ENCODE measurements around the gene STK36.
"Not testable (repeated sequence)": the region's sequence is repeated elsewhere in the genome, so short reads cannot be mapped to it uniquely, and the experiment has no call there.

STK36 gene

DNA sequence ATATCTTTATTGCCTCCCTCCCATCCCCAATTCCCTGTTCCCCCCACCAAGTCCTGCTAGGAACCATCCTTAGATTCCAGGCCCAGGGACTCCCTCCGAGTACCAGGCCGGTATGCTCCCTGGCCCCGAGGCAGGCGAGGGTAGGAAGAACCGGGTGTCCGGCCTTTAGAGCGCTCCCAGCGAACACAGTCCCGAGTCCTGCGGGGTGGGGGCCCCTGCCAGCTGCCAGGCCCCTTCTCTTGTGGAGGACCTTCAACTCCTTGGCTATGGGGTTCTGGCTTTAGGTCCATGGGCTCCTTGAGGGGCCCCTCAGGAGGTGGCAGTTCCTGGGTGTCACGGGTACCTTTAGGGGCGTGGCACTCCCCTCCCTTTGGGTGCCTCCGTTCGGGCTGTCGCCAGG, 8.0 kb upstream of the STK36 start:
- DNase-seq (ENCODE audit: low read depth) = no peak

DNA sequence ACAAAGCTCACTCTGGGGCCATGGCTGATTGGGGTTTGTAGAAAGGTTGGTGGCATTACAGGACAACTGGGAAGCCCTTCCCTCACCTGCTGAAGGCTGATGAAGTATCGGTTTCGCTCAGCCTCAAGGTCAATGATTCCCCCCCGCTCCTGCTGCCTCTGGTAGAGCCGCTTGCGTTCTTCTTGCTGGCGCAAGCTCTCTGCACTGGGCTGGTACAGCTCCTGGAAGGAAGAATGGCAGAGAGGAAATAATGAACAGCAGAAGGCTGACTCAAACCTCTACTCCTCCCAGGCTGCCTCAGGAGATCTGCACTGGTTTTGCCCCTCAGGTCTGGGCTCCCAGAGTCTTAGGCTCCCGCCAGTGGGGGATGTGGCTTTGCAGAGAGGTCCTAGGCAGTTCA, 7.2 kb upstream of the STK36 start:
- DNase-seq (ENCODE audit: low read depth) = no peak

DNA sequence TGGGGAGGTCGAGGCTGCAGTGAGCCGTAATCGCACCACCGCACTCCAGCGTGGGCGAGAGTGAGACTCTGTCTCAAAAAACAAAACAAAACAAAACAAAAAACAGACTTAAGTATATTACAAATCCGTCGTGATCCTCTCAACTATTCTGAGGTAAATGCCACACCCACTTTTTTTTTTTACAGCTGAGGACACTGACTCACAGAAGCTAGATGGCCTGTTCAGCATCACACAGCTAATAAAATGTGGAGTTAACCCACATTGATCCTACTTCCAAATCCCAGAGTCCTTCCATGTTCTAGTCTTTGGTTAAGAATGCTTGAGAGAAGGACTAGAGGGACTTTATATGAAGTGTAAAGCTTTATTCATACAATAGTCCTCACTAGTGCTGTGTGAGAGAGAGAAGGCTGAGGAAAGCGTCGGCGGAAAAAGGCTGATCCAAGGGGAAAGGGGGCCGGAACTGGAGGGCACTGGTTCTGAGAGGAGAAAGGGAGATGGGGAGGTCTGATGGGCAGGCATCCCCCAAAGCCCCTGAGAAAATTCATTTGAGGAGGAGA, 711 bp upstream of the STK36 start:
- no peak for DNase-seq (ENCODE audit: low read depth)

DNA sequence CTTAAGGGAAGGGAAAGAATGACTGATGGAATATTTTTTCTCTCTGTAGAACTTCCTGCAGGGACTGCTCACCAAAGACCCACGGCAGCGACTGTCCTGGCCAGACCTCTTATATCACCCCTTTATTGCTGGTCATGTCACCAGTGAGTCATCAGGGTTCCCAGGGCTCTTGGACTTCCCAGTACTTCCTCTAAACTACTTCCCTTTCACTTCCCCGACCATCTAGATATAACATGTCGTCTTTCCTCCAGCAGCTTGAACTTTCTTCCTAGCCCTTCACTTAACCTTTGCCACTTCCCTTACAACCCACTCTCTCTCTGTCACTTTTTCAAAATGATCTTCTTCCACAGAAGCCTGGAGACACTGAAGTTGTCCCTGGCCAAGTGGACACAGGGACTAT, 7.2 kb downstream of the STK36 start:
- DNase-seq (ENCODE audit: low read depth) = no peak

DNA sequence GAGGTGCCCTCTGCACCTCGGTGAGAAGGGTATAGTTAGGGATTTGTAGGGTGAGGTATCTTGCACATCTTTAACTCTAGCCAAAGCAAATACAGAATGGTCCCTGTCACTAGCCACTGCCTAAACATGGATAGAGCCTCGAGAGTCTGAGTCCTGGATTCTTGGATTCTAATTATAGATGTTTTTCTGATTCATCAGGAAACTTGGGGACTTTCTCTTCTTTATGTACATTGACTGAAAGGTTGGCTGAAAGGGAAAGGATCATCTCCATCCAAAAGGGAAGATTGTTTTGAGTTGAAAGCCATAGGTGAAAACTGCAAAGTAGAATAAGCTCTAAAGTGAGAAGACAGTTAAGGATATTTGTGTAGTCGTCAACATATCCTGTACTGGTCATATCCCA, 8.2 kb downstream of the STK36 start:
- no peak for DNase-seq (ENCODE audit: low read depth)

DNA sequence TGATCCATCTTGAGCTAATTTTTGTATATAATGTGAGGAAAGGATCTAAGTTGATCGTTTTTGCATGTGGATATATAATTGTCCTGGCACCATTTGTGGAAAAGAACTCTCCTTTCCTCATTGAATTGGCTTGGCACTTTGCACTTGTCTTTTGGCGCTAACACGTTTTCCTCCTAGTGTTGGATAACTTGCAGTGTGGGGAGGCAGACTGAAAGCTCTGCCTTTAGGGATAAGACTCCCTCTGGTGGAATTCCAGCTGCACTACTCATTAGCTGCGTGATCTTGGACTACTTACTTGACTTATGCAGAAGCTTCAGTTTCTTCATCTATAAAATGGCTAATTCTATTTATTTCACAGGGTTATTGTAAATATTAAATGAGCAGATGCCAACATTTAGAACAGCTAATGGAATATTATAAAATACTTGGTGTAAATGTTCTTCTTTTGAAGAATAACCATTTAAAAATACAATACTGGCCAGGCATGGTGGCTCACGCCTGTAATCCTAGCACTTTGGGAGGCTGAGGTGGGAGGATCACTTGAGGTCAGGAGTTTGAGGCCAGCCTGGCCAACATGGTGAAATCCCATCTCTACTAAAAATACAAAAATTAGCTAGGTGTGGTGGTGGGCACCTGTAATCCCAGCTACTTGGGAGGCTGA, 15.6 kb downstream of the STK36 start:
- not testable (repeated sequence) for DNase-seq (ENCODE audit: low read depth)

DNA sequence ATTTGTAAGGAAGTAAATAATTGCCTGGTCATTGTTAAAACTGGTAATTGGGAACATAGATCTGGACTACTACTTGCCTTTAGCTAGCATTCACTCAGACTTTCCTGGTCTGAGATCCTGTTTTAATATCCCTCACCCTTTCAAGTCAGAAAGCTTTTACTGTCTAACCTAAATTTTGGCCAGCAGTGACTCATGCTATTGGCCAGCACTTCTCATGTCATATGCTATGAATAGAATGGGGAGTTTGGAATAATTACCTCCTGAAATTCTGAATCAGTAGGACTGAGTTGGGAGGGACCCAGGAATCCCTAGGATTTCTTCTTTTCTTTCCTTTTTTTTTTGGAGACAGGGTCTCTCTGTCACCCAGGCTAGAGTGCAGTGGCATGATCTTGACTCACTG, 19.3 kb downstream of the STK36 start:
- DNase-seq (ENCODE audit: low read depth) = no peak

DNA sequence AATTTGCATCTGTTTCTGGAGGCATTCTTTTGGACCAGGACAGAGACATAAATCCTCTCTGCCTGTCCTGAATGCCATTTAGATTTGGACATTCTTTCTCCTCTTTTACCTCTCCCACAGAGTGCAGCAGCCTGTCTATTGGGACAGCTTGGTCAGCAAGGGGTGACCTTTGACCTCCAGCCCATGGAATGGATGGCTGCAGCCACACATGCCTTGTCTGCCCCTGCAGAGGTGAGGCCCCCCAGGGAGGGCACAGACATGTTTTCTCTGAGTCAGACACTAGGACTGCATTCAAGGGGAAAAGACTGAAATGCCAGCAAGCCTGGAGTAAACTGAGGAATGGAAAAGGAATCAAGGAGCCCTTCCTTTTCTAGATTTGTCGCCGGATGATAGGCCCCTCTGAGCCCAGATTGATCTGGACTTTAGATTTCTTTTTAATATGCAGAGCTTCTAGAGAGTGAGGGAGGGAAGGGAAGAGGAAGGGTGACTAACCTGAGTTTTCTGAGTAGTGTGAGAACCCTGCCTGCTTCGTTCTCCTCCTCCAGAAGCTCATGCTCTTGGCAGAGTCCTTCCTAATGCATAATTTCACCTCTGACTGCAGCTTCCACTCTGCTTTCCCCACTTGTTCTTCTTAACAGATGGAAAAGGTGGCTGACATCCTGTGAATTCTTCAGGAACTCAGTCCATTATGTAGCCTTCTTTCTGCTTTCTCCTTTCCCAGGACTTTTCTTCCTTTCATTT, 22.7 kb downstream of the STK36 start:
- DNase-seq (ENCODE audit: low read depth) = no peak

DNA sequence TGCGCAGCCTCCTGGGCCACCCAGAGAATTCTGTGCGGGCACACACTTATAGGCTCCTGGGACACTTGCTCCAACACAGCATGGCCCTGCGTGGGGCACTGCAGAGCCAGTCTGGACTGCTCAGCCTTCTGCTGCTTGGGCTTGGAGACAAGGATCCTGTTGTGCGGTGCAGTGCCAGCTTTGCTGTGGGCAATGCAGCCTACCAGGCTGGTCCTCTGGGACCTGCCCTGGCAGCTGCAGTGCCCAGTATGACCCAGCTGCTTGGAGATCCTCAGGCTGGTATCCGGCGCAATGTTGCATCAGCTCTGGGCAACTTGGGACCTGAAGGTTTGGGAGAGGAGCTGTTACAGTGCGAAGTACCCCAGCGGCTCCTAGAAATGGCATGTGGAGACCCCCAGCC, 27.0 kb downstream of the STK36 start:
- no peak for DNase-seq (ENCODE audit: low read depth)

DNA sequence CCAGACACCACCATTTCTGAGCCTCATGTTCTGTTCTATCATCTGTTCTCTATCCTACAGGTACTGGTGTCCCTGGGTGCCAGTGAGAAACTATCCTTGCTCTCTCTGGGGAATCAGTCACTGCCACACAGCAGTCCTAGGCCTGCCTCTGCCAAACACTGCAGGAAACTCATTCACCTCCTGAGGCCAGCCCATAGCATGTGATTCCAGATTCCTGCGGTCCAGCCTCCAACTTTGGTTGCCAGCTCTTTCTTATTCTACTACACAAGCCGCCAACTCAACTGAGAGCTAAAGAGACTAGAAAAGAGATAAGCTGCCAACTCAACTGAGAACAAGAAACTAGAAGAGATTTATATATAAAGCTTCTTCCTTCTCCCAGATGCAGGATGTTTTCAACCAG, 29.9 kb downstream of the STK36 start:
- DNase-seq (ENCODE audit: low read depth) = no peak

DNA sequence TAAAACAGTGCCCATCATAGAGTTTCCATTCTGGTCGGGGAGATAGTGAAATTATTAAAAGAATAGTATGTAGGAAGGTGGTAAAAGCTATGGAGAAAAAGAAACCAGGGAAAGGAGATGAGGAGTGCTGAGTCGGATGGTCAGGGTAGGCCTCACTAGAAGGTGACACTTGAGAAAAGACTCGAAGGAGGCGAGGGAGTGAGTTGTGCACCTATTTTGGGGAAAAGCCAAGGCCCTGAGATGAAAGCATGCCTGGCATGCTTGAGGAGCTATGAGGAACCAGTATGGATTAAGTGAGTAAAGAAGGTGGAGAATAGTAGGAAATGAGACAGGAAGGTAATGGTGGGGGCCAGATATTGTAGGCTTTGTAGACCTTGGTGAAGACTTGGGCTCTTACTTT, 31.5 kb downstream of the STK36 start:
- no peak for DNase-seq (ENCODE audit: low read depth)

DNA sequence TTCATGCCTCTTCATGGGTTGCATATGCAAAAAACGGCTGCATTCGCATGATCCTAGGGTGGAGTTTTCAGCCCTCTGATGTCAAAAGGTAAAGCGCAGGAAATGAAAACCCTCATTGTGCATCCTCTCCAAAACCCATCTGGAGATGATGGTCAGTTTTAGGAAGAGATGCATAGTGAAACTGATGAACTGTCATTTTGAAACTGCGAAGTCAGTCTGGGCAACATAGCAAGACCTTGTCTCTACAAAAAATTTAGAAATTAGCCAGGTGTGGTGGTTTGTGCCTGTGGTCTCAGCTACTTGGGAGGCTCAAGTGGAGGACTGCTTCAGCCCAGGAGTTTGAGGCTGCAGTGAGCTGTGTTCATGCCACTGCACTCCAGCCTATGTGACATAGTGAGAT, 36.2 kb downstream of the STK36 start:
- no peak for DNase-seq (ENCODE audit: low read depth)

DNA sequence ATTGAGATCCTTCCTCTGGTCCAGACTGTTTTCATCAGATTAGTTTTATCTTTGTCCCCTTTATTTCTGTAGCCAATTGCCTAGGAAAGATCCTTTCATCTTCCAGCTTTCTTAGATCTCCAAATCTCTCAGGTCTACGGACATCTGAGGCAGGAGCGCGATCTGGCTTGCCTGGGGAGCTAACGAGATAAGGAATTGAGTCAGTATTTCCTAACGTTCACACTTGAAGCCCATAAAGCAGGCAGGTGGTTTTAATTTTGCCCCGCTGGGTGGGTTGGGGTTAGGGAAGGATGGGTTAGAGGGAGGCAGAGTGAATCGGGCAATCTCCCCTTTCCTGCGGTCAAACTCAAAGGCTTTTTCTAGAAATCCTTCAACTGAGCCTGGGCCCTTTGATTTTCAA, 38.0 kb downstream of the STK36 start:
- no peak for DNase-seq (ENCODE audit: low read depth)

DNA sequence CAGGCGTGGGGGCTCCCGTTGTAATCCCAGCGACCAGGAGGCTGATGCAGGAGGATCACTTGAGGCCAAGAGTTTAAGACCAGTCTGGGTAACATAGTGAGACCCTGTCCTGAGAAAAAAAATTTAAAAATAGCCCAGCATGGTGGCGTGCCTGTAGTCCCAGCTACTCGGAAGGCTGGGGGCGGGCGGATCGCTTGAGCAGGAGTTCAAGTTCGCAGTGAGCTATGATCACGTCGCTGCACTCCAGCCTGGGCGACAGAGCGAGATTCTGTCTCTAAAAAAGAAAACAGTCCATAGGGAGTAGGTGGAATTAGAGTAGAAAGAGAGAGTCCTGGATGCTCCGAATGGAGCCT, 38.4 kb downstream of the STK36 start:
- no peak for DNase-seq (ENCODE audit: low read depth)

DNA sequence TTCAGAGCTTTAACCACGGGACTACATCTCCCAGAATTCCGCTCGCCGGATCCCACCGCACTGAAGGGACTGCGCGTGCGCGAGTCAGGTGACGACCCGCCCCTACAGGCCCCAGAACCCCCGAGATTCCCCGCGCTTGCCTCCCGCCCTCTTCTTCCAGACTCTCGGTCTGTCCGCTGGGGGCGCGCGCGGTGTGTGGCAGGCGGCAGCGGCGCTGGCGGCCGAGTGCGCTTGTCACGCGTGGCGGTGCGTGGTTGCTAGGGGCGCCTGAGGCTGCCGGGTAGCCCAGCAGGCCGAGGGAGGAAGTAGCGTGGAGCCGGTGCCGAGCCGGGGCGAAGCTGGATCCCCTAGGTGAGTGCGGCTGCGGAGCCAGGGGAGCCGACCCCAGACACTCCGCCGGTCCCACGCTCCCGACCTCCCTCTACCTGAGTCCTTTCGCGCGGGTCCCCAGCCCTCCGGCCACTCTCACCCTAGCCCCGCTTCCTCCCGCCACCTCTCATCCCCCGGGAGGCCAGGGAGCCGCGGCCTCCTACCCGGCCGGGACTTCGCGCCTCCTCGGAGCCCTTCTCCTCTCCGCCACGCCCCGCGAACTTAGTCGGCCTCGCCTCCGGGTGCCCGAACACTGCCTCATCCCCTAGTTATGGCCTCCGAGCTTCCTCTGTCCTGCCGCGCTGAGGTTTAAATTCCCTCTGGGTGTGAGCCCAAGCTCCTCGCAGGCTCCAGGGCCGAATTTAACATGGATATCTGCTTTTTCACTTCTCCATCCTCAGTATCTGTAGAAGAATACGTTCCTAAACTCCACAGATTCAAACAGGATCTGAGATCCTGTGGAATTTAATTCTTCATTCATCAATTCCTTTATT, 39.0 kb downstream of the STK36 start, which contains the start of gene TTLL4:
Gene TTLL4, plus strand, starts transcription at position 149 of the 863 bp plus-strand sequence. CDS start 26,842 bp downstream, outside the sequence.
- DNase-seq (ENCODE audit: low read depth) = peak; percentile 97

DNA sequence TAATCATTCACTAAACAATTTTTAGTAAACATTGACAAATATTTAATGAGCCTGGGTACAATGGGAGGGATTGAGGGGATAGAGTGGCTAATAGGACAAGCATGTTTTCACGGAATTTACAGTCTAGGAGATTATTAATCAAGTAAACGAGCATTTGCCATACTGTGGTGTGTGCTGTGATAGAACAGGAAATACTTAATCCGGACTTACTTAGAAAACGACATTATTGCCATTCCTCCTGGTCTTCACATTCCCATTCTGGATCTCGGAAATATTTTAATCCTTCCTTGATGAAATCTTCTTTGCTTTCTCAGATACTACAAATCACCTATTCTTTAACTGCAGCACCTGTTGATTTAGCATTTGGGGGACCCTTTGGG, 39.7 kb downstream of the STK36 start:
- no peak for DNase-seq (ENCODE audit: low read depth)

DNA sequence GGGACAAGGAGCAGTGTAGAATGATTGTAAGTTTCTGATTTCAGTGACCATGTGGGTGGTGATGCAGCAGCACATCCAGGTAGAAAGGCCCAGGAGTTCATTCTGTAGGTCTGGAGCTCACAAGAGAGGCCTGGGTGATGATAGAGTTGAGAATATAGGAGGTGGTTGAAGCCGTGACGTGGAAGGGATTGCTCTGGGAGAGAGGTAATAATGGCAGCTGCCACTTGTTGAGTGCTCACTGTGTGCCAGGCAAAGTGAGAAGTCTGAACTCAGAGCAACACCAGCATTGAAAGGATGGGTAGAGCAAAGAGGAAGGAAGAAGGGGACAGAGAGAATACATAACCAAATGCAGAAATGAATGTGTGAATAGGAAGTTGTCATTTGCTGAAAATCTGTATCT, 42.0 kb downstream of the STK36 start:
- no peak for DNase-seq (ENCODE audit: low read depth)

DNA sequence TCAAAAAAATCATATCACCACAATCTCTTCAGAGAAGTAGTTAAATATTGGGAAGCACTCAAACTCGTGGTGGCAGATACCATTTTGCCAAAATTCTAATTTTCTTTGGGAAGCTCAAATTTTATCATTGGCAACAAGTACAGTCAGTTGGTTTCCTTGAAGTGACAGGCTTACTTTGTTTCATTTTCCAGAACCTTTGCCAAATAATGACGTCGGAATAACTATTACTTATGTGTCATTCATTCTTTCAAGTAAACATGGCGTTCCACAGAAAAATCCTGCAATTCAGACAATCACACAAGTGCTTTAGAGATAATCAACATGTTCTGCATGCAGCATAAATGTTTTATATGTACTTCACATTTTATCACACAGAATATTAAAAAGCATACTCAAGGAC, 44.2 kb downstream of the STK36 start:
- DNase-seq (ENCODE audit: low read depth) = no peak

DNA sequence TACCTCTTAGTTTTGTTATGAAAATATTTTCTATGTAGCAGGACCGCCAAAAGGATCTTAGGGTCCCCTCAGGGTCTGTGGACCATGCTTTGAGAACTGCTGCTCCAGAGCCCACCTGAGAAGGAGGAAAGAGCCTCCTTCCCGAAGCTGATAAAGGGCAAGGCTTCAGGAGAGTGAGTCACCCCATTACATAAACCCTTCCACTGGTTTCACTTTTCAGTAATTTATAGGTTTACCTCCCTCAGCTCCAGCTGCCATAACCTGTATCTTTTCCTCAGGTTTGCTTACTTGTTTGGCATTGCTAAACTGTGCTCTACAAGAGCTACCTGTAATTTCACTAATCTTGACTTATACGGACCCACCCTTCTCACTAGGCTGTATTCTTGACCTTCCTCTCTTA, 45.4 kb downstream of the STK36 start:
- no peak for DNase-seq (ENCODE audit: low read depth)

DNA sequence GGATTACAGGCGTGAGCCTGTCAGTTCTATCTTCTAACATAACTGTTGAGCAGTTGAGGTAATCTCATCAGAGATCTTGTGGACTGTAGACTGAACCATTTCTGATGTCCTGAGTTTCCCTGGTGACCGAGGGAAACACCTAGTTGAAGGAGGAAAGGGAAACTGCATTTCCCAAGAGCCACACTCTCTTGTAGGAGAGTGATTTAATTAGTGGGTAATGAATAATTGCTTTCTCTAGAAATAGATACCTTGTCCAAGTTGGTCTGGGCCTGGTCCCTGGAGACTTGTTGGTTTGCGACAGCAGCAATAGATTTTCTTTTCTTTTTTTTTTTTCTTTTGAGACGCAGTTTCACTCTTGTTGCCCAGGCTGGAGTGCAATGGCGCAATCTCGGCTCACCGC, 46.2 kb downstream of the STK36 start:
- no peak for DNase-seq (ENCODE audit: low read depth)

DNA sequence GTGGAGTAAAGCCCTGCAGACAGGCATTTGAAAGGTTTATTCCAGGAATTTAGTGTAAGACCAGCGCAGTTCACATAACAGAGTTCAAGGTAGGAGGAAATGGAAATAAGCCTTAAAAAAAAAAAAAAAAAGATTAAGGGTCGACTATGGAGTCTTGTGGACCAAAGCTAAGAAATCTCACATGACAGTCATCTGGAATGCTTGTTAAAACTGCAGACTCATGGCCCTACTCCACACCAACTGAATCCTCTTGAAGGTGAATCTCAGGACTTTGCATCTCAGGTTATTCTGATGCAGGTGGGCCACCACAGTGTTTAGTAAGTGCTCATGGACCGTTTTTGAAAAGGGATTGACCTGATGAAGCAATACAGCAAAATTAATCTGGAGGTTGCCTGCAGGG, 47.6 kb downstream of the STK36 start:
- DNase-seq (ENCODE audit: low read depth) = no peak
